ENCODE data around the gene RGS9BP. TPM values are rescaled to one million over a fixed set of nuclear protein-coding genes. Genes with fewer than 3 reads are reported as not detected.
"Not testable (repeated sequence)": the region's sequence is repeated elsewhere in the genome, so short reads cannot be mapped to it uniquely, and the experiment has no call there.

Gene RGS9BP
- polyA plus RNA-seq, 12 donors: 0.07 to 0.53 (median 0.22) TPM; not detected in 3

GRCh38 chr19:32669310-32669709 lies 6.3 kb upstream of the RGS9BP start:
- no peak for DNase-seq

DNA sequence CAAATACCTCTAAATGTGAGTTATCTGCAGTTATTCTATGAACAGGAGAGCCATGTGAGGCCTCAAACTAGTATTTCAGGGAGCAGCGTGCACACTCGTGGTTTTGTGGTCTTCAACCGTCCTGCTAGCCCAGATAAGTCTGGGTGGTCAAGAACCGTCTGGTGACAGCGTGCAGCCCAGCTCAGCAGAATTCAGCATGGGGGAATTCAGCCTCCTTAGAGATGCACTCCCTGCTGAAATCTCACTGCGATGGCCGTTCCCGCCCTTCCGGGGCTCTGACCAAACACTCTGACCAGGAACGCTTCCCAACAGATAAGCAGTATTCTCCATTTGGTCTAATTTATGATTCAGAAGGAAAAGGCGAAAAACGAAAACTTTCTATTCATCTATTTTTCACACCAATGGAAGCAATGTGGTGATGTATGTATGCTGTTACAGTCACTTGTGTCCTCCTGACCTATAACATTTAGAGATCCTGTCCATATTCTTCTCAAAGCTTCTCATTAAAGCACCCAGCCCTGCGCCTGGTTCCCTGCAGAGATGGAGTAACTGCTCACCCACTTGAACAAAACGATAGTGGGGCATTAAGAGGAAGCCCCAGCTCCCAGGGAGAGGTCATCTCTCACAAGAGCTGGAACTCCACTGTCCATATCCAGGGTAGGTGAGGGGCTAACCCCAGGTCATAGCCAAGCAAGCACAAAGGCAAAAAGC lies 3.6 kb upstream of the RGS9BP start:
- no peak for DNase-seq

- DNase-seq: no peak
Observed at GRCh38 chr19:32672841-32673240, 2.8 kb upstream of the RGS9BP start.

- DNase-seq: no peak
Observed at GRCh38 chr19:32673573-32673972, 2.1 kb upstream of the RGS9BP start.

GRCh38 chr19:32674153-32674930 lies 1.3 kb upstream of the RGS9BP start:
- DNase-seq: no peak

GRCh38 chr19:32674931-32675719 lies 523 bp upstream of the RGS9BP start, which contains the start of gene ANKRD27:
TSS of gene ANKRD27 (minus strand) at chr19:32675180. CDS start at chr19:32659015, 16,165 bp downstream.
- peak; percentile 100 for DNase-seq

GRCh38 chr19:32676186-32676894 lies 692 bp downstream of the RGS9BP start:
- no peak for DNase-seq

- DNase-seq: no peak
Observed at GRCh38 chr19:32676895-32677359, 1.3 kb downstream of the RGS9BP start.

DNA sequence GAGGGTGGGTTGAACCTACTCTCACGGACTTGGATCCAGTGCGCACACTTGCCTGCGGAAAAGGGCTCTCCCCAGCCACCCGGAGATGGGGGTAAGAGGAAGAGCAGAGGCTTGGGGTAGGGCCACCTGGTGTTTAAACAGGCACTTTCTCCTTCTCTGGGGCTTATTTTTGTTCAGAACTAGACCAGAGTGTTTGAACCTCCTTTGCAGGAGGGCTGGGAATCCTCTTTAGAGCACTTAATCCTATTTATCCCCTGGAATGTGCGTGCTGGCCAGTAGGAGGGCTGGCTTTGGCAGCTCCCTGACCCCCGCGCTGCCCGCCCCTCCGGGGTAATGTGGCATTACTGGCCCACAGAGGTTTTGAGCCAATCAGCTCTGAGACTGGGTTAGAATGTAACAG lies 2.0 kb downstream of the RGS9BP start:
- DNase-seq: no peak

DNA sequence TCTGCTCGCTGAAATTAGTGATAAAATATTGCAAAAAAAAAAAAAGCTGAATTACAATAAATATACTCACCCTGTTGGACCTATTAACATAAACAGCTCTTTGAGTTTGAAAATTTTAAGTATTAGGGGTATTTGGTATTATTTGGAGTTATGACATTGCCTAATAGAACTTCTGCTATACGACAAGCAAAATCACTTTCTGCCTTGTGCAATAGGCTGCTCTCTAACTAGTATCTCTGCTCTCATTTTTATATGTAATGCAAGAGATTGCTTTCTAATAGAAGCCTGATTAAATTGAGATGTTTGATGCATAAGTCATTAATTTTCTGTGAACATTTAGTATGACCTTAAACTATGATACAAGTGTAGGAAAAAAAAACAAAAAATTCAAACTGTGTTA lies 5.3 kb downstream of the RGS9BP start:
- DNase-seq: no peak

GRCh38 chr19:32682317-32682716 lies 6.7 kb downstream of the RGS9BP start:
- no peak for DNase-seq

DNA sequence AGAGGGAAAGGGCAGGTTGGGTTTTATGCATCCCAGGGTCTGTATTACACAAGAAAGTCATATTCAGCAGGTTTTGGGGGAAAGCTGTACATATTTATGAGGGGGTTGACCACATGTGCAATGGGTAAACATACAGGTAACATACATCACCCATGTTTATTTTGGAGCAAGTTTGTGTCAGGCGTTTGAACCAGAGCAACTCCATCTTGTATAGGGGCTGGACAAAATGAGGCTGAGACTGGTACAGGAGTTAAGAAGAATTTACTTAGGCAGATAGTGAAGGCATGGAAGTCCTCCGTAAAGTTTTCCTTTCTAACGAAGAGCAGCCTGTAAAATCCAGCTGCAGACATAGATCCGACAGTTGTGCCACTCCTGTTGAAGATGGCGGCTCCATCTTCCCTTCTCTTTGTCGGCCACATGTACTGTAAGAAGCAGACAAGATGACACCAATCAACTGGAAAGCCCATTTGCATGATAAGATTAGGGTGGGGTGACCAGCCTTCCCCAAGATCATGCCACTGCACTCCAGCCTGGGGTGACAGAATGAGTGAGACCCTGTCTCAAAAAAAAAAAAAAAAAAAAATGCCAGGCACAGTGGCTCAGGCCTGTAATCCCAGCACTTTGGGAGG lies 11.3 kb downstream of the RGS9BP start:
- DNase-seq: no peak

- DNase-seq: no peak
Observed at GRCh38 chr19:32687681-32688080, 12.0 kb downstream of the RGS9BP start.

GRCh38 chr19:32688311-32688710 lies 12.7 kb downstream of the RGS9BP start:
- DNase-seq: no peak

GRCh38 chr19:32691291-32691951 lies 15.8 kb downstream of the RGS9BP start, which contains the start of gene NUDT19:
TSS of gene NUDT19 (plus strand) at chr19:32691821. CDS start at chr19:32691961, 140 bp downstream.
- DNase-seq: peak; percentile 65

DNA sequence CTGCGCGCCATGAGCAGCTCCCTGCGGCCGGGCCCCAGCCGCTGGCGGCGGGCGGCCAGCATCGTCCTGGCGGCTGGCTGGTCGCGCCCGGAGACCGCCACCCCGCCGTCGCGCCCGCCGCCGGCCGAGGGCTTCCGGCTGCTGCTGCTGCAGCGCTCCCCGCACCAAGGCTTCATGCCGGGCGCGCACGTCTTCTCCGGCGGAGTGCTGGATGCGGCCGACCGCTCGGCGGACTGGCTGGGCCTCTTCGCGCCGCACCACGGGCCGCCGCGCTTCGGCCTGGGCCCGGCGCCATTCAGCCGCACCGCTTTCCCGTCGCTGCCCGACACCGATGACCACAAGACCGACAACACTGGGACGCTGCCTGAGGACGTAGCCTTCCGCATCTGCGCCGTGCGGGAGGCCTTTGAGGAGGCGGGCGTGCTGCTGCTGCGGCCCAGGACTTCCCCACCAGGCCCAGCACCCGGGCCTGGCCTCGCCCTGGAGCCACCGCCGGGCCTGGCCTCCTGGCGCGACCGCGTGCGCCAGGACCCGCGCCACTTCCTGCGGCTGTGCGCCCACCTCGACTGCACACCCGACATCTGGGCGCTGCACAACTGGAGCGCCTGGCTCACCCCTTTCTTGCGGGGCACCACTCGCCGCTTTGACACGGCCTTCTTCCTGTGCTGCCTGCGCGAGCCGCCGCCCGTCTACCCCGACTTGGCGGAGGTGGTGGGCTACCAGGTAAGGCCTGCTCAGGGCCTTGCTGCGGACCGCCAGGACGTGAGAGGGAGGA lies 16.5 kb downstream of the RGS9BP start:
- DNase-seq: peak; percentile 73

GRCh38 chr19:32692727-32693061 lies 17.0 kb downstream of the RGS9BP start:
- DNase-seq: no peak

GRCh38 chr19:32693151-32694108 lies 17.8 kb downstream of the RGS9BP start:
- not testable (repeated sequence) for DNase-seq

Data from muscle of arm (tissue), 12 donors.